Measurements from ENCODE around the gene ITPR1.

Gene ITPR1

DNA sequence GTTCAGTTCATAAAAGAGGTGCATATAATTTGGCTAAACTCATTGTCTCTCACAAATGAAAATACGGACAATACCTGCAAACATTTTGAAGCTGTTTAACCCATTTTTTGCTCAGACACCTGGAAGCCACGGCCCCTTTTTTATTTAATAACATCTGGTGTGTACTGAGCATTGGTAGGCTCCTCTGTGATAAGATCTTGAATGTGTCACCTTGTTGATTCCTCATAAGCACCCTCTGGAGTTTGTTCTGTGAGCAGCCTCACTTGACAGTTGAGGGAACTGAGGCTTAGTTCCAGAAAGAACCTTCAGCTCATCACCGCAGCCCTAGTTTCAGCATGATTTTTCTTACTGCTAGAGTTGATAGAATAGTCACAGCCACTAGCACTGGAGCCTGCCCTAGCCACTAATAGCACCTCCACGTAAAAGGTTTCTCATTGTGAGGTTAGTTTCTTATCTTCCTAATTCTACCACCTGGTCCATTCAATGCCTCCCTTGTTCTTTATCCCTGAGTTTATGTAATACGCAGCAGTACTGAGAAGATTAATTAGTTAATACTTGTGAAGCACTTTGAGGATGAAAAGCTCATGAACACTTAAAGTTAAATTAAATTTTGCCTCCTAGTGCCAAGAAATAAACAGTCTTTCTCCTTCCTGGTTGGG, 71.9 kb downstream of the ITPR1 start:
- no peak overlapping the region for H3K4me3 ChIP-seq (ENCODE audit: insufficient read depth in 1 of 2, low read depth in 1 of 2, low read length in 2 of 2)
- no peak overlapping the region for H3K27ac ChIP-seq (ENCODE audit: low read length, poor library complexity, severe bottlenecking)
- H3K18ac ChIP-seq (ENCODE audit: low read depth in 1 of 2, low read length in 2 of 2), result no peak overlapping the region
- 93% methylated on average over 4 of the region's 5 CpGs for WGBS
- no peak overlapping the region for H3K9ac ChIP-seq (ENCODE audit: low read length)
- H3K4me2 ChIP-seq (ENCODE audit: low read length, poor library complexity, severe bottlenecking), result no peak overlapping the region
- no peak overlapping the region for H2BK5ac ChIP-seq (ENCODE audit: low read depth, low read length, poor library complexity, severe bottlenecking)
- H3K4me1 ChIP-seq (ENCODE audit: control insufficient read depth, insufficient read depth, low read depth, low read length), result no peaks in the 10 kb centered on the region
- H3K79me1 ChIP-seq (replicated peaks; ENCODE audit: low read length, poor library complexity, severe bottlenecking), result no peaks in the 10 kb centered on the region
- no peak overlapping the region for H3K4ac ChIP-seq (ENCODE audit: low read depth in 1 of 2, low read length in 2 of 2)
- no peak overlapping the region for H2BK12ac ChIP-seq (ENCODE audit: low read length in 2 of 2)
- H2BK15ac ChIP-seq (ENCODE audit: low read depth, poor library complexity, severe bottlenecking), result no peak overlapping the region
- no peak overlapping the region for H2AFZ ChIP-seq (ENCODE audit: low read depth, low read length)
- no peak overlapping the region for H3K23ac ChIP-seq (ENCODE audit: low read length in 2 of 2)
- no peak overlapping the region for H4K8ac ChIP-seq (ENCODE audit: low read length)
- no peak for DNase-seq
- no peak overlapping the region for H2AK5ac ChIP-seq (ENCODE audit: low read length, severe bottlenecking)
- H4K91ac ChIP-seq (ENCODE audit: low read length), result no peak overlapping the region
- H3K27me3 ChIP-seq (ENCODE audit: control insufficient read depth in 1 of 2, insufficient read depth in 1 of 2, low read length in 2 of 2), result no peaks in the 10 kb centered on the region
- no peak overlapping the region for H2BK120ac ChIP-seq (ENCODE audit: low read depth, low read length)
- H3K9me3 ChIP-seq (ENCODE audit: control insufficient read depth, low read length), result no peaks in the 10 kb centered on the region
- no peak overlapping the region for H3K14ac ChIP-seq (ENCODE audit: low read length in 2 of 2)
- no peaks in the 10 kb centered on the region for H3K36me3 ChIP-seq (ENCODE audit: control insufficient read depth in 1 of 2, insufficient read depth in 2 of 2, low read depth in 1 of 2, low read length in 2 of 2)

DNA sequence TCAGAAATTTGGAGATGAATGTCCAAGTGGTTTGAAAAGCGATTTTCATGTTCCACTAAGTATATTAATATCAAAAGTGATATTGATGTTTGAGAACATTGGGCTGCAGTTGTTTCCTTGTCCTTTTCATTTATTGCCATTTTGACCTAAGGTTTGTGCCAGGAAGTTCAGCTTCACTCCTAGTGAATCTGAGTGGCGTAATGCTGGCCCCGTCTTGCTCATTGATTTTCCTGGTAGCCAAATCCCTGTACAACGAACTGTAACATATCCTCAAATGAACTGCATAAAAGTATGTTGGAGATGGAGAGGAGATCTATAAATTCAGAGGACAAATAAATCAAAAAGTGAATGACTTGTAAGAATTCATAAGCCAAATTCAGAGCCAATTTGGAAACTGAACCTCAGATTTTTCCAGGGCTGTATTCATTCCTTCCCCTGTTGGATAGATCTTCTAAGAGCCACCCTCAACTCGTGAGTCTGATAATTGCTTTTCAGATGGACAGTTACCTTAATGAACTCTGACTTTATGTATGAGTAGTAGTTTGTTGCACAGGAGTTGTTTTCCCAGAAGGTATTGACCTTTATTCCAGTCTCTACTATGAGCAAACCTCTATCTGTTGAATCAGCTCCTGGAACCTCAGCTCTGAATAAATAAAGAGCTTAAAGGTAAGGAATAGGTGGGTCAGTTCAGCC, 72.8 kb downstream of the ITPR1 start:
- H4K91ac ChIP-seq (ENCODE audit: low read length), result no peak overlapping the region
- no peak overlapping the region for H2AFZ ChIP-seq (ENCODE audit: low read depth, low read length)
- H3K36me3 ChIP-seq (ENCODE audit: control insufficient read depth in 1 of 2, insufficient read depth in 2 of 2, low read depth in 1 of 2, low read length in 2 of 2), result no peaks in the 10 kb centered on the region
- no peaks in the 10 kb centered on the region for H3K4me1 ChIP-seq (ENCODE audit: control insufficient read depth, insufficient read depth, low read depth, low read length)
- 96% methylated on average over 3 of the region's 5 CpGs for WGBS
- DNase-seq, result no peak
- H3K14ac ChIP-seq (ENCODE audit: low read length in 2 of 2), result no peak overlapping the region
- H3K4ac ChIP-seq (ENCODE audit: low read depth in 1 of 2, low read length in 2 of 2), result no peak overlapping the region
- H2BK120ac ChIP-seq (ENCODE audit: low read depth, low read length), result no peak overlapping the region
- no peak overlapping the region for H2BK12ac ChIP-seq (ENCODE audit: low read length in 2 of 2)
- H4K8ac ChIP-seq (ENCODE audit: low read length), result no peak overlapping the region
- H3K27me3 ChIP-seq (ENCODE audit: control insufficient read depth in 1 of 2, insufficient read depth in 1 of 2, low read length in 2 of 2), result no peaks in the 10 kb centered on the region
- no peak overlapping the region for H3K4me2 ChIP-seq (ENCODE audit: low read length, poor library complexity, severe bottlenecking)
- H3K79me1 ChIP-seq (replicated peaks; ENCODE audit: low read length, poor library complexity, severe bottlenecking), result no peaks in the 10 kb centered on the region
- no peak overlapping the region for H2BK15ac ChIP-seq (ENCODE audit: low read depth, poor library complexity, severe bottlenecking)
- H3K9ac ChIP-seq (ENCODE audit: low read length), result no peak overlapping the region
- H3K4me3 ChIP-seq (ENCODE audit: insufficient read depth in 1 of 2, low read depth in 1 of 2, low read length in 2 of 2), result no peak overlapping the region
- H3K9me3 ChIP-seq (ENCODE audit: control insufficient read depth, low read length), result no peaks in the 10 kb centered on the region
- no peak overlapping the region for H2AK5ac ChIP-seq (ENCODE audit: low read length, severe bottlenecking)
- H3K18ac ChIP-seq (ENCODE audit: low read depth in 1 of 2, low read length in 2 of 2), result no peak overlapping the region
- H3K27ac ChIP-seq (ENCODE audit: low read length, poor library complexity, severe bottlenecking), result no peak overlapping the region
- H2BK5ac ChIP-seq (ENCODE audit: low read depth, low read length, poor library complexity, severe bottlenecking), result no peak overlapping the region
- no peak overlapping the region for H3K23ac ChIP-seq (ENCODE audit: low read length in 2 of 2)

DNA sequence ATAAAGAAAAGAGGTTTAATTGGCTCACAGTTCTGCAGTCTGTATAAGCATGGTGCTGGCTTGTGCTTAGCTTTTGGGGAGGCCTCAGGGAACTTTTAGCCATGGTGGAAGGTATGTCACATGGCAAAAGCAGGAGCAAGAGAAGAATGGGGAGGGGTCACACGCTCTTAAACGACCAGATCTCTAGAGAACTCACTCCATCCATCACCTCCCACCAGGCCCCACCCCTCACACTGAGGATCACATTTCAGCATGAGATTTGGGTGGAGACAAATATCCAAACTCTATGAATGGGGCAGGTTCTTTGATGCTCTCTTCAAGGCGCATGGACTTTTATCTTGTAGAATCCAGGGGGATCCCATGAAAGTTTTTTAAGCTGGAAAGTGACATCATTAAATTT, 75.7 kb downstream of the ITPR1 start:
- H3K27ac ChIP-seq (ENCODE audit: low read length, poor library complexity, severe bottlenecking), result no peak overlapping the region
- no peaks in the 10 kb centered on the region for H3K9me3 ChIP-seq (ENCODE audit: control insufficient read depth, low read length)

GRCh38 chr3:4570840-4571621, 77.9 kb downstream of the ITPR1 start:
- H3K18ac ChIP-seq (ENCODE audit: low read depth in 1 of 2, low read length in 2 of 2), result no peak overlapping the region
- H2BK15ac ChIP-seq (ENCODE audit: low read depth, poor library complexity, severe bottlenecking), result no peak overlapping the region
- H3K14ac ChIP-seq (ENCODE audit: low read length in 2 of 2), result no peak overlapping the region
- H2AFZ ChIP-seq (ENCODE audit: low read depth, low read length), result no peak overlapping the region
- H2BK12ac ChIP-seq (ENCODE audit: low read length in 2 of 2), result no peak overlapping the region
- H2BK120ac ChIP-seq (ENCODE audit: low read depth, low read length), result no peak overlapping the region
- H3K9me3 ChIP-seq (ENCODE audit: control insufficient read depth, low read length), result no peaks in the 10 kb centered on the region
- no peak overlapping the region for H3K23ac ChIP-seq (ENCODE audit: low read length in 2 of 2)
- H2BK5ac ChIP-seq (ENCODE audit: low read depth, low read length, poor library complexity, severe bottlenecking), result no peak overlapping the region
- no peak overlapping the region for H3K27ac ChIP-seq (ENCODE audit: low read length, poor library complexity, severe bottlenecking)
- H3K9ac ChIP-seq (ENCODE audit: low read length), result no peak overlapping the region
- H3K4ac ChIP-seq (ENCODE audit: low read depth in 1 of 2, low read length in 2 of 2), result no peak overlapping the region
- no peak overlapping the region for H3K4me2 ChIP-seq (ENCODE audit: low read length, poor library complexity, severe bottlenecking)
- no peaks in the 10 kb centered on the region for H3K36me3 ChIP-seq (ENCODE audit: control insufficient read depth in 1 of 2, insufficient read depth in 2 of 2, low read depth in 1 of 2, low read length in 2 of 2)
- no peak overlapping the region for H4K8ac ChIP-seq (ENCODE audit: low read length)
- no peak overlapping the region for H4K91ac ChIP-seq (ENCODE audit: low read length)
- H2AK5ac ChIP-seq (ENCODE audit: low read length, severe bottlenecking), result no peak overlapping the region
- whole genome bisulfite sequencing, result 90% methylated on average over 7 of the region's 7 CpGs
- H3K4me3 ChIP-seq (ENCODE audit: insufficient read depth in 1 of 2, low read depth in 1 of 2, low read length in 2 of 2), result no peak overlapping the region
- no peaks in the 10 kb centered on the region for H3K79me1 ChIP-seq (replicated peaks; ENCODE audit: low read length, poor library complexity, severe bottlenecking)
- H3K27me3 ChIP-seq (ENCODE audit: control insufficient read depth in 1 of 2, insufficient read depth in 1 of 2, low read length in 2 of 2), result no peaks in the 10 kb centered on the region
- no peak for DNase-seq
- H3K4me1 ChIP-seq (ENCODE audit: control insufficient read depth, insufficient read depth, low read depth, low read length), result no peaks in the 10 kb centered on the region

More for the DNA sequence above, 75.7 kb downstream of the ITPR1 start:
- Histone ChIP-seq H2BK5ac (ENCODE audit: low read depth, low read length, poor library complexity, severe bottlenecking) (no peak overlapping the region), H3K18ac (ENCODE audit: low read depth in 1 of 2, low read length in 2 of 2) (no peak overlapping the region), H2BK12ac (ENCODE audit: low read length in 2 of 2) (no peak overlapping the region), H2AFZ (ENCODE audit: low read depth, low read length) (no peak overlapping the region), H3K4me2 (ENCODE audit: low read length, poor library complexity, severe bottlenecking) (no peak overlapping the region), H3K27me3 (ENCODE audit: control insufficient read depth in 1 of 2, insufficient read depth in 1 of 2, low read length in 2 of 2) (no peaks in the 10 kb centered on the region), H3K4ac (ENCODE audit: low read depth in 1 of 2, low read length in 2 of 2) (no peak overlapping the region), H3K79me1 (replicated peaks; ENCODE audit: low read length, poor library complexity, severe bottlenecking) (no peaks in the 10 kb centered on the region), H3K4me1 (ENCODE audit: control insufficient read depth, insufficient read depth, low read depth, low read length) (no peaks in the 10 kb centered on the region), H2BK15ac (ENCODE audit: low read depth, poor library complexity, severe bottlenecking) (no peak overlapping the region), H3K23ac (ENCODE audit: low read length in 2 of 2) (no peak overlapping the region), H3K4me3 (ENCODE audit: insufficient read depth in 1 of 2, low read depth in 1 of 2, low read length in 2 of 2) (no peak overlapping the region), H4K8ac (ENCODE audit: low read length) (no peak overlapping the region), H3K36me3 (ENCODE audit: control insufficient read depth in 1 of 2, insufficient read depth in 2 of 2, low read depth in 1 of 2, low read length in 2 of 2) (no peaks in the 10 kb centered on the region), H3K9ac (ENCODE audit: low read length) (no peak overlapping the region), H2AK5ac (ENCODE audit: low read length, severe bottlenecking) (no peak overlapping the region), H2BK120ac (ENCODE audit: low read depth, low read length) (no peak overlapping the region), H3K14ac (ENCODE audit: low read length in 2 of 2) (no peak overlapping the region), H4K91ac (ENCODE audit: low read length) (no peak overlapping the region)
- 47% methylated on average over 3 of the region's 3 CpGs for WGBS
- DNase-seq, result no peak

All from mesenchymal stem cell (in vitro differentiated cells and primary cell).